ENCODE data around the gene SEMG1.

The SEMG1 gene

GRCh38 chr20:45193331-45193730 lies 13.5 kb upstream of the SEMG1 start:
- no peaks in the 10 kb centered on the region for H3K4me1 ChIP-seq (ENCODE audit: insufficient read depth, low read length)
- H3K9ac ChIP-seq (ENCODE audit: low read depth, low read length) = no peak overlapping the region
- no peaks in the 10 kb centered on the region for H3K9me3 ChIP-seq (ENCODE audit: control insufficient read depth, insufficient read depth, low read length)
- no peaks in the 10 kb centered on the region for H3K36me3 ChIP-seq (ENCODE audit: insufficient read depth, low read length)

DNA sequence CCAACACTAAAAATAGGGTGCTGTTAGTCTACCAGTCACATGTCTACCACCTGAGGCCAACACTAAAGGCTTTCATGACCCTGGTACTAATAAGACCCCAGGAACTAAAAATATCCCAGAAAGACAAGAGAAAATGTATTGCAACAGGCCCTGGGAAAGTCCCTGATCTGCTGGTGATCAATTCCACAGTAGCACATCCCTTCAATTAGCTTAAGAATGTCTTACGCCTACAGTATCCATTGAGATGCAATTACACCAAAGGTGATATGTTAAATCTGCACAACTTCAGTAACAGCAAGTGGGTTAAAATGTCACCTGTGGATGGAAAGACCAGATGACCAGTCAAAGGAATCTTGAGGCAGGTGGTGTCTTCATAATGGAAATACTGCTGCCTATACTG lies 3.1 kb downstream of the SEMG1 start:
- H3K4me1 ChIP-seq (ENCODE audit: insufficient read depth, low read length) = peaks cover 26% of the 10 kb centered on the region
- H3K9ac ChIP-seq (ENCODE audit: low read depth, low read length) = no peak overlapping the region
- H3K9me3 ChIP-seq (ENCODE audit: control insufficient read depth, insufficient read depth, low read length) = no peaks in the 10 kb centered on the region
- H3K36me3 ChIP-seq (ENCODE audit: insufficient read depth, low read length) = no peaks in the 10 kb centered on the region

DNA sequence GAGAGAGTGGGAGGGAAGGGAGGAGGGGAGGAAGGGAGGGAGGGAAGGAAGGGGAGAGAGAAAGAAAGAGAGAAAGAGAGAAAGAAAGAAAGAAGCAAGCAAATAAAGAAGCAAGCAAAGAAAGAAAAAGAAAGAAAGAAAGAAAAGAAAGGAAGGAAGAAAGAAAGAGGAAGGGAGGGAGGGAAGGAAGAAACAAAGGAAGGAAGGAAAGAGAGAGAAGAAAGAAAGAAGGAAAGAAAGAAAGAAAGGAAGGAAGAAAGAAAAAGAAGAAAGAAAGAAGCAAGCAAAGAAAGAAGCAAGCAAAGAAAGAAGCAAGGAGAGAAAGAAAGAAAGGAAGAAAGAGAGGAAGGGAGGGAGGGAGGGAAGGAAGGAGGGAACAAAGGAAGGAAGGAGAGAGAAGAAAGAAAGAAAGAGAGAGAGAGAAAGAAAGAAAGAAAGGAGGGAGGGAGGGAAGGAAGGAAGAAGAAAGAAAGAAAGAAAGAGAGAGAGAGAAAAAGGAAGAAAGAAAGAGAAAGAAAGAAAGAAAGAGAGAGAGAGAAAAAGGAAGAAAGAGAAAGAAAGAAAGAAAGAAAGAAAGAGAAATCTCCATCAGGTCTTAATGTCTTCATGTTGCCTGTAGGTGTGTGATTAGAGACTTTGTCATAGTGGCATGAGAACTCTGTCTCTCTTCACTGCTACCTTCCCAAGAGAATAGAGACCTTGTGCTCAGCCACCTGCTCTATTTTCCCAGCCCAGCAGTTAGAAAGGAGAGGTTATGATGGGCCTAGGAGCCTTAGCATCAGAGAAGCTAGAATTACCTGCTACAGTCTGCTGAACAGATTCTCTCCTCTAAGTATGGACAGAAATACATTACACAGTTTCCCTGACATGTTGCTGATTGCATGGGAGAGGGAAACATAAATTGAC lies 5.0 kb downstream of the SEMG1 start:
- Histone ChIP-seq H3K9me3 (ENCODE audit: control insufficient read depth, insufficient read depth, low read length) (no peaks in the 10 kb centered on the region), H3K36me3 (ENCODE audit: insufficient read depth, low read length) (no peaks in the 10 kb centered on the region), H3K4me1 (ENCODE audit: insufficient read depth, low read length) (peaks cover 19% of the 10 kb centered on the region), H3K9ac (ENCODE audit: low read depth, low read length) (no peak overlapping the region)

GRCh38 chr20:45212836-45213235 lies 6.0 kb downstream of the SEMG1 start:
- H3K9ac ChIP-seq (ENCODE audit: low read depth, low read length) = no peak overlapping the region

GRCh38 chr20:45218124-45218523 lies 11.3 kb downstream of the SEMG1 start:
- Histone ChIP-seq H3K4me1 (ENCODE audit: insufficient read depth, low read length) (no peaks in the 10 kb centered on the region), H3K9me3 (ENCODE audit: control insufficient read depth, insufficient read depth, low read length) (no peaks in the 10 kb centered on the region), H3K36me3 (ENCODE audit: insufficient read depth, low read length) (no peaks in the 10 kb centered on the region), H3K9ac (ENCODE audit: low read depth, low read length) (no peak overlapping the region)

More at GRCh38 chr20:45212836-45213235, 6.0 kb downstream of the SEMG1 start:
- Histone ChIP-seq H3K36me3 (ENCODE audit: insufficient read depth, low read length) (no peaks in the 10 kb centered on the region), H3K4me1 (ENCODE audit: insufficient read depth, low read length) (peaks cover 14% of the 10 kb centered on the region), H3K9me3 (ENCODE audit: control insufficient read depth, insufficient read depth, low read length) (no peaks in the 10 kb centered on the region)

GRCh38 chr20:45218636-45219035 lies 11.8 kb downstream of the SEMG1 start:
- H3K36me3 ChIP-seq (ENCODE audit: insufficient read depth, low read length) = no peaks in the 10 kb centered on the region
- H3K9me3 ChIP-seq (ENCODE audit: control insufficient read depth, insufficient read depth, low read length) = no peaks in the 10 kb centered on the region
- H3K9ac ChIP-seq (ENCODE audit: low read depth, low read length) = no peak overlapping the region
- H3K4me1 ChIP-seq (ENCODE audit: insufficient read depth, low read length) = no peaks in the 10 kb centered on the region

DNA sequence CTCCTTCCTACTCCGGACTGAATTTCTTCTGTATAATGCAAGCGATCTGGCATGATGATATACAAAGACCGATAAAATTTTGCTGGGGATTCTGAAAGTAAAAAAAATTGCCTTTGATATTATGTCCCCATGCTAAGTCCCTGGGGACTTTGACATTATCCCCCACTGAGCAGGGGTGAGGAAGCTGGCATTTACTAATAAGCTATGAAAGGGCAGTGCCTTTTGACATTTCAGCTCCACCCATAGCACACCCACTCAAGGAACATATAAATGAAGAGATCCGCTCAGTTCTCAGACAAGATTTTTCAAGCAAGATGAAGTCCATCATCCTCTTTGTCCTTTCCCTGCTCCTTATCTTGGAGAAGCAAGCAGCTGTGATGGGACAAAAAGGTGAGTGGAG lies 14.2 kb downstream of the SEMG1 start, which contains the start of gene SEMG2:
SEMG2 (plus strand) TSS at position 298 of the 400 bp plus-strand sequence; CDS start at position 315, 17 bp downstream.
- Histone ChIP-seq H3K4me1 (ENCODE audit: insufficient read depth, low read length) (no peaks in the 10 kb centered on the region), H3K9me3 (ENCODE audit: control insufficient read depth, insufficient read depth, low read length) (no peaks in the 10 kb centered on the region), H3K36me3 (ENCODE audit: insufficient read depth, low read length) (no peaks in the 10 kb centered on the region), H3K9ac (ENCODE audit: low read depth, low read length) (no peak within 1 kb of the TSS)

- H3K4me1 ChIP-seq (ENCODE audit: insufficient read depth, low read length) = no peaks in the 10 kb centered on the region
- no peak overlapping the region for H3K9ac ChIP-seq (ENCODE audit: low read depth, low read length)
- no peaks in the 10 kb centered on the region for H3K9me3 ChIP-seq (ENCODE audit: control insufficient read depth, insufficient read depth, low read length)
- no peaks in the 10 kb centered on the region for H3K36me3 ChIP-seq (ENCODE audit: insufficient read depth, low read length)
Observed at GRCh38 chr20:45223136-45223535, 16.3 kb downstream of the SEMG1 start.

DNA sequence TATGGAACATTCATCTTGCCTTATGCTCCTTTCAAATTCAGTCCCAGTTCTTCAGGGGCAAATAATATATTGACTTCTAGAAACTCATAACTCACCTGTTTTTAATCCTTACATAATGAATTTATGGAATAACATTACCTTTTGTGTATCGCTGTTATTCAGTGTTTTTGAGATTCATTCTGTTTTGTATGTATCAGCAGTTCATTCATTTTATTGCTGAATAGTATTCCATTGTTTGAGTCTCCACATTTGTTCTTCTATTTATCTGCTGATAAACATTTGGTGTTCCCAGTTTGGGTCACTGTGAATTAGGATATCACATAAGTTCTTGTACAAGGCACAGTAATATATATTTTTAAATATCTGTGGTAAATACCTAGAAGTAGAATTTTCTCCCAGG lies 19.5 kb downstream of the SEMG1 start:
- Histone ChIP-seq H3K9ac (ENCODE audit: low read depth, low read length) (no peak overlapping the region), H3K4me1 (ENCODE audit: insufficient read depth, low read length) (no peaks in the 10 kb centered on the region), H3K9me3 (ENCODE audit: control insufficient read depth, insufficient read depth, low read length) (no peaks in the 10 kb centered on the region), H3K36me3 (ENCODE audit: insufficient read depth, low read length) (no peaks in the 10 kb centered on the region)

- Histone ChIP-seq H3K36me3 (ENCODE audit: insufficient read depth, low read length) (no peaks in the 10 kb centered on the region), H3K9me3 (ENCODE audit: control insufficient read depth, insufficient read depth, low read length) (no peaks in the 10 kb centered on the region; the same call in 1 of the 2 replicates), H3K4me1 (ENCODE audit: insufficient read depth, low read length) (no peaks in the 10 kb centered on the region), H3K9ac (ENCODE audit: low read depth, low read length) (no peak overlapping the region)
Observed at GRCh38 chr20:45229264-45230056, 22.6 kb downstream of the SEMG1 start.

DNA sequence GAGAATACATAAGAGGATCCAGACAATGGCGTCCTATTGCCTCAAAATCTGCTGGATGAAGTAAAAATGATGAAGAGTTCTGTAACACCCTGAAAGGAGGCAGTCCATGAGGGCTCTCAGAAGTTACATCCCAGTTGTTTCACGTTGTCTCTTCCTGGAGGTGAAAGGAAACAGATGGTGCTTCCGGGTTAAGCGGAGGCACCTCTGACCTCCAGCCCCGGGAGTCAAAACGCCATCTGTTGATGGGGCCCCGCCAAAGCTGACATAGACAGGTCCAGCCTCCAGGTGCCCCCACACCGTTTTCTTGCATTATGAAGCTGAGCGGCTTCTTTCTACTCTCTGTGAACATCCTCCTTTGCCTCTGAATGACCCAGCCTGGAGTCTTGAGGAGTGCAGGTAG lies 23.8 kb downstream of the SEMG1 start:
- Histone ChIP-seq H3K36me3 (ENCODE audit: insufficient read depth, low read length) (no peaks in the 10 kb centered on the region), H3K9ac (ENCODE audit: low read depth, low read length) (no peak overlapping the region), H3K9me3 (ENCODE audit: control insufficient read depth, insufficient read depth, low read length) (no peaks in the 10 kb centered on the region; the same call in 1 of the 2 replicates), H3K4me1 (ENCODE audit: insufficient read depth, low read length) (no peaks in the 10 kb centered on the region)

DNA sequence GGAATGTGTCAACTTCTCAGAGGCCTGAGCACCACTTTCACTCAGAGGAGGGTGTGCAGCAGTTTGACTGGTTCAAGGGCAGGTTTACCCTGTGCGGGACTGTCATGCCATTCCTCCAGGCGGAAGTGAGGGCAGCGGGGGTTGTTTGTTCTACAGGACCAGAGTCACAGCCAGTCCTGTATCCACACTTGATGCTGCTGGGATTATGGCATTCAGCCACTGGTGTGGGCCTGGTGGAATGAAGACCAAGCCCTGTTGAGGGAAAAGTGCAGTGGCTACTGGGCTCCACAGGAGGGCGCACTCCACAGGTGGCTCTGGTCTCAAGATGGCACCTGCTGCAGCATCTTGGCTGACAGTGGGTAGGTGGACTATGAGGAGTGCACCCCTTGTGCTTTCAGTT lies 29.2 kb downstream of the SEMG1 start:
- H3K9ac ChIP-seq (ENCODE audit: low read depth, low read length) = no peak overlapping the region
- no peaks in the 10 kb centered on the region for H3K36me3 ChIP-seq (ENCODE audit: insufficient read depth, low read length)
- no peaks in the 10 kb centered on the region; the same call in 1 of the 2 replicates for H3K9me3 ChIP-seq (ENCODE audit: control insufficient read depth, insufficient read depth, low read length)

DNA sequence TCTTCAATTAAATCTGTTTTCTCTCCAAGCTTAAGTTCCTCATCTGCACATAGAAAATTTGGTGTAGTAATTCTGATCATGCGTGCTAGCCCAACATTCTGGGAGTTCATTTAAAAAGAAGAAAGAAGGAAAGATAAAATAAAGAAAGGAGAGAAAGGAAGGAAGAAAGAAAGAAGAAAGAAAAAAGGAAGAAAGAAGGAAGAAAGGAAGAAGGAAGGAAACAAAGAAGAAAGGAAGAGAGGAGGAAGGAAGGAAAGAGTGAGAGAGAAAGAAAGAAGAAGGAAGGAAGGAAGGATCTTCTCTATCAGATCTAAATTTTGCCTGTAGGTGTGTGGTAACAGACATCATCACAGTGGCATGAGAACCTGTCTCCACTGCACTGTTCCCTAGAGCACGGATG lies 31.3 kb downstream of the SEMG1 start:
- no peaks in the 10 kb centered on the region for H3K4me1 ChIP-seq (ENCODE audit: insufficient read depth, low read length)
- H3K36me3 ChIP-seq (ENCODE audit: insufficient read depth, low read length) = no peaks in the 10 kb centered on the region
- no peaks in the 10 kb centered on the region; the same call in 1 of the 2 replicates for H3K9me3 ChIP-seq (ENCODE audit: control insufficient read depth, insufficient read depth, low read length)
- H3K9ac ChIP-seq (ENCODE audit: low read depth, low read length) = no peak overlapping the region

More for the DNA sequence above, 29.2 kb downstream of the SEMG1 start:
- H3K4me1 ChIP-seq (ENCODE audit: insufficient read depth, low read length) = no peaks in the 10 kb centered on the region

DNA sequence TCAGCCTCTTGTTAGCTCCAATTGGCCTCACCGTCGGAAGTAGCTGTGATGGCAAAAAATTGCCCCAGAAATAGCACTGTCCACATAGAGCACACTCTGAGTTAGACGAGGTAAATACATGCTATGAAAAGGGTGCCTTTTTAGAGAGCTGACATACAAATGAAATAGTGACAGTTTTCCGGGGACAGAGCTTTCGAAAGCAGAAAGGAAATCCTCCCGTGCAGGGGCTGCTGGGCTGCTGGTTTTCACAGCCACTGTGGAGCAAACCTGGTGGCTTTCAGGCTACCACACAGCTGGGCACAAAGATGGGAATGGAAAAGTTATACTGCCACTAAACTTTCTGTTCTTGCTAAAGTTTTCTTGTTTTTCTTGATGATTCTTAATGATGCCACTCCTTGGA lies 39.3 kb downstream of the SEMG1 start:
- no peak overlapping the region for H3K9ac ChIP-seq (ENCODE audit: low read depth, low read length)
- no peaks in the 10 kb centered on the region for H3K36me3 ChIP-seq (ENCODE audit: insufficient read depth, low read length)
- no peaks in the 10 kb centered on the region for H3K9me3 ChIP-seq (ENCODE audit: control insufficient read depth, insufficient read depth, low read length)
- H3K4me1 ChIP-seq (ENCODE audit: insufficient read depth, low read length) = no peaks in the 10 kb centered on the region
